Adrenal gland (tissue), 12 donors: ENCODE data around the gene PDIA5. TPM values are rescaled to one million over a fixed set of nuclear protein-coding genes. Genes with fewer than 3 reads are reported as not detected.
"Not testable (repeated sequence)": the region's sequence is repeated elsewhere in the genome, so short reads cannot be mapped to it uniquely, and the experiment has no call there.

Experiments used
- DNase-seq, 7 donors: peaks; one replicate each; pipeline ENCODE4 v3.0.0-alpha.2; 2019 to 2020
- H3K27ac ChIP-seq, 5 donors: fragments of 200-600 bp; sonication (generic) in 4 of 5; 1 replicate in 3 of 5; 2 replicates in 2 of 5; pipeline versions ENCODE4 v1.5.1 to v1.8.0; 2016 to 2020; ENCODE audit warnings: mild to moderate bottlenecking in 1 of 5
- H3K27me3 ChIP-seq: fragments of 200-600 bp; 2 replicates; pipeline ENCODE4 v1.8.0; 2021
- H3K36me3 ChIP-seq, 2 donors: fragments of 200-600 bp; replicated peaks in 1 of 2; 1 replicate in 1 of 2; 2 replicates in 1 of 2; pipeline versions ENCODE4 v1.5.1 to v1.8.0; 2018 to 2022
- H3K4me1 ChIP-seq, 2 donors: fragments of 200-600 bp; replicated peaks in 1 of 2; 1 replicate in 1 of 2; 2 replicates in 1 of 2; pipeline versions ENCODE4 v1.5.1 to v1.8.0; 2018 to 2021
- H3K4me3 ChIP-seq, 4 donors: fragments of 200-600 bp; sonication (generic) in 3 of 4; one replicate each; pipeline ENCODE4 v1.5.1; 2016 to 2018
- H3K9me3 ChIP-seq, 3 donors: fragments of 200-600 bp; sonication (generic) in 1 of 3; replicated peaks in 1 of 3; 1 replicate in 2 of 3; 2 replicates in 1 of 3; pipeline versions ENCODE4 v1.5.1 to v1.8.0; 2016 to 2021
- CTCF ChIP-seq, 6 experiments: fragments of 450-650 bp in 4 of 6; fragments of 200-600 bp in 2 of 6; sonication (generic) in 1 of 6; IDR thresholded peaks; 1 replicate in 5 of 6; 2 replicates in 1 of 6; pipeline versions ENCODE4 v1.5.1 to v1.8.0; 2016 to 2021; ENCODE audit warnings: antibody characterized with exemption in 6 of 6, mild to moderate bottlenecking in 2 of 6, moderate library complexity in 1 of 6
- POLR2A ChIP-seq, 2 donors: fragments of 450-650 bp; IDR thresholded peaks; one replicate each; pipeline ENCODE4 v1.6.1; 2017; ENCODE audit warnings: antibody characterized with exemption in 2 of 2, mild to moderate bottlenecking in 2 of 2, moderate library complexity in 1 of 2
- WGBS, 4 donors: extraction: QIAGEN DNeasy Blood & Tissue Kit in 2 of 4; methylation state at CpG; one replicate each; pipeline versions ENCODE4 v1.1.5 to v1.1.7; 2013 to 2017; 5-methylcytosine and 5-hydroxymethylcytosine counted together
- intact Hi-C, 2 donors: fragments of 100-400 bp; cut with DNase I; formaldehyde crosslinking; loops; one replicate each; pipeline versions ENCODE4 v1.14.1 to v1.15.0; 2022 to 2023
- polyA plus RNA-seq, 3 donors: library from polyadenylated mRNA; stranded (reverse); fragments of 200-250 nt in 2 of 3; fragments of 350-450 nt in 1 of 3; fragmentation: Illumina TruSeq in 1 of 3; extraction: RNeasy Lipid Tissue Mini Kit (QIAGEN cat#74804) in 1 of 3; gene quantifications; one replicate each; pipeline ENCODE4 v1.2.3, GENCODE V29; 2013 to 2014
- total RNA-seq, 9 donors: library from RNA; depleted of rRNA in 4 of 9; stranded (reverse); fragments of >200 nt in 4 of 9; fragments of 120-200 nt in 1 of 9; fragmentation: NEBNext Ultra II Directional in 1 of 9; extraction: Animal tissue kit (Norgen Biotek cat#: 25700) in 1 of 9; gene quantifications; one replicate each; pipeline versions ENCODE4 v1.1.0 to v1.2.4, GENCODE V29; 2013 to 2023
- donor health status: healthy with polysubstance abuse.
- donor health status: Bipolar disorder and iron deficiency.
- donor health status: DM: yes; HTN: yes; CAD: no.
- donor health status: DM: no; HTN: no; CAD: no.
- donor health status: DM: no; HTN: no; CAD: no.
- donor health status: DM: yes; HTN: yes; CAD: no.

The PDIA5 gene
- total and polyA plus RNA-seq, 12 donors, result 18.9 to 88.9 (median 50.9) TPM

GRCh38 chr3:123112232-123112631 is 45.4 kb downstream of the PDIA5 start:
- H3K4me1 ChIP-seq, result no peaks in the 10 kb centered on the region
- intact Hi-C loops, result no loop called here
- H3K4me3 ChIP-seq, result no peak overlapping the region
- TF ChIP-seq POLR2A (IDR thresholded peaks at IDR 0.05), result no peak
- no peak for DNase-seq
- 81 to 92% (median 86%) methylated on average over 5 of the region's 5 CpGs for WGBS, 4 donors
- H3K36me3 ChIP-seq, result peaks cover 0 to 80% of the 10 kb centered on the region in 2 donors
- no peak overlapping the region for H3K27ac ChIP-seq
- no peaks in the 10 kb centered on the region for H3K9me3 ChIP-seq
- no peaks in the 10 kb centered on the region for H3K27me3 ChIP-seq

GRCh38 chr3:123112656-123113055 is 45.8 kb downstream of the PDIA5 start:
- H3K36me3 ChIP-seq, result peaks cover 0 to 76% of the 10 kb centered on the region in 2 donors
- H3K9me3 ChIP-seq, H3K4me3 ChIP-seq, H3K4me1 ChIP-seq, H3K27ac ChIP-seq, intact Hi-C loops, DNase-seq, H3K27me3 ChIP-seq: not testable (repeated sequence)
- 88 to 97% (median 94%) methylated on average over 3 to 7 of the region's 7 CpGs for WGBS, 4 donors

- H3K4me3 ChIP-seq, result no peak overlapping the region
- H3K36me3 ChIP-seq, result peaks cover 0 to 77% of the 10 kb centered on the region in 2 donors
- no peaks in the 10 kb centered on the region for H3K4me1 ChIP-seq
- intact Hi-C loops, result no loop called here
- no peaks in the 10 kb centered on the region for H3K27me3 ChIP-seq
- H3K27ac ChIP-seq, result no peak overlapping the region
- 58 to 88% (median 63%) methylated on average over 5 of the region's 5 CpGs for WGBS, 4 donors
- no peaks in the 10 kb centered on the region for H3K9me3 ChIP-seq
- no peak for TF ChIP-seq POLR2A (IDR thresholded peaks at IDR 0.05)
- no peak for TF ChIP-seq CTCF (IDR thresholded peaks at IDR 0.05)
- DNase-seq, result no peak
These were observed 47.1 kb downstream of the PDIA5 start for GRCh38 chr3:123113889-123114450.

GRCh38 chr3:123116116-123116515 is 49.3 kb downstream of the PDIA5 start:
- no peaks in the 10 kb centered on the region for H3K9me3 ChIP-seq
- H3K4me1 ChIP-seq, result peaks cover 0 to 8% of the 10 kb centered on the region in 2 donors
- intact Hi-C loops, result no loop called here
- H3K27me3 ChIP-seq, result no peaks in the 10 kb centered on the region
- no peak overlapping the region for H3K27ac ChIP-seq
- WGBS, 4 donors, result 95 to 100% (median 96%) methylated on average over 9 to 10 of the region's 10 CpGs
- peaks cover 0 to 78% of the 10 kb centered on the region in 2 donors for H3K36me3 ChIP-seq
- DNase-seq, result no peak
- TF ChIP-seq CTCF (IDR thresholded peaks at IDR 0.05), result no peak
- TF ChIP-seq POLR2A (IDR thresholded peaks at IDR 0.05), result no peak
- H3K4me3 ChIP-seq, result no peak overlapping the region

- DNase-seq, result no peak
These were observed 52.6 kb downstream of the PDIA5 start for GRCh38 chr3:123119388-123119787.

More at GRCh38 chr3:123119388-123119787, 52.6 kb downstream of the PDIA5 start:
- H3K27me3 ChIP-seq, result no peaks in the 10 kb centered on the region
- intact Hi-C loops, result no loop called here
- peak overlapping the region in 1 of 5 donors; percentile 45 for H3K27ac ChIP-seq
- TF ChIP-seq CTCF (IDR thresholded peaks at IDR 0.05) (no peak), POLR2A (IDR thresholded peaks at IDR 0.05) (no peak)
- H3K9me3 ChIP-seq, result no peaks in the 10 kb centered on the region
- H3K4me3 ChIP-seq, result no peak overlapping the region
- WGBS, 4 donors, result 86 to 96% (median 91%) methylated on average over 4 of the region's 4 CpGs
- peaks cover 0 to 71% of the 10 kb centered on the region in 2 donors for H3K36me3 ChIP-seq
- H3K4me1 ChIP-seq, result peaks cover 7 to 25% of the 10 kb centered on the region in 2 donors
